NCI-H748 treated with DMSO at 0.1 percent for 48 hours (cell line): Measurements from ENCODE around the gene NUP50.
A peak's percentile ranks its signal among the peaks of the same experiment; 100 is the strongest.

ENCODE experiments used
- DNase-seq: peaks from one replicate; lab custom pipeline; 2025; lab: John Stamatoyannopoulos, UW

The NUP50 gene, protein sequence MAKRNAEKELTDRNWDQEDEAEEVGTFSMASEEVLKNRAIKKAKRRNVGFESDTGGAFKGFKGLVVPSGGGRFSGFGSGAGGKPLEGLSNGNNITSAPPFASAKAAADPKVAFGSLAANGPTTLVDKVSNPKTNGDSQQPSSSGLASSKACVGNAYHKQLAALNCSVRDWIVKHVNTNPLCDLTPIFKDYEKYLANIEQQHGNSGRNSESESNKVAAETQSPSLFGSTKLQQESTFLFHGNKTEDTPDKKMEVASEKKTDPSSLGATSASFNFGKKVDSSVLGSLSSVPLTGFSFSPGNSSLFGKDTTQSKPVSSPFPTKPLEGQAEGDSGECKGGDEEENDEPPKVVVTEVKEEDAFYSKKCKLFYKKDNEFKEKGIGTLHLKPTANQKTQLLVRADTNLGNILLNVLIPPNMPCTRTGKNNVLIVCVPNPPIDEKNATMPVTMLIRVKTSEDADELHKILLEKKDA

DNA sequence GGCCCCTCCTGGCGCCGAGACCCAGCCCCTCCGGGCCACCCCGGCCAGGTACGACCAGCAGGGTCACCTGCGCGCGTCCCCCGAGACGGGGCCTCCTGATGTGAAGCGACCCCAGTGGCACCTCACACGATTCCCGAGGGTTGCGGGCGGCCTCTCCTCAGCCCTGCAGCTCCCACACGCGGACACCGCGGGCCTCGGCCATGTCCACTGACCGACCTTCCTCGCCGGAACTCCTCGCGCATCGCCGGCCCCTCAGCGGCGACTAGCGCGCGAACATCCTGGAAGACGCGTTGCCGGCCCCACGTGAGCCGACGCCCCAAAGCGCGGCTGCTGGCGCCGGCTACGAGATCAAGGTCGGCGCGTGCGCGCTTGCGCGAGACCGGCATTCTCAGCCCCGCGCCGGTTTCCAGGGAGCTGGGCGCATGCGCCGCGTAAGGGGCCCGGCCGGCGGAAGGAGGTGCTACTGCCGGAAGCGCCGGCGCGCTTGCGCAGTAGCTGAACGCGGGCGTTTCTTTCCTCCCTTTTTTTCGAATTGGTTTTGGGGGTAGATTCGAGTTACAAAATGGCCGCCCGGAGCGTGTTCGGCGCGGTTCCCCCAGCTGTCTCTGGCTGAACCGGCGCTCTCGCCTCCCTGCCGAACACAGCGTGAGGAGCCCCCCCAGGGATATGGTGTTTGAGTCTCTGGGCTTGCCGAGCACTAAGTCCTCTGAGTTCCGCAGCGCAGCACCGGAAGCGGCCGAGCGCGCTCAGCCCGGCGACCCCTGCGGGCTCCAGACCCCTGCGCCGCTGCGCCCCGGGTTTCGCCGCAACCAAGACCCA, at the start of gene NUP50:
Gene NUP50 (plus strand): TSS at position 475 of the 819 bp plus-strand sequence. CDS start 4,253 bp downstream, outside the sequence.
- DNase-seq, result peak; percentile 91

DNA sequence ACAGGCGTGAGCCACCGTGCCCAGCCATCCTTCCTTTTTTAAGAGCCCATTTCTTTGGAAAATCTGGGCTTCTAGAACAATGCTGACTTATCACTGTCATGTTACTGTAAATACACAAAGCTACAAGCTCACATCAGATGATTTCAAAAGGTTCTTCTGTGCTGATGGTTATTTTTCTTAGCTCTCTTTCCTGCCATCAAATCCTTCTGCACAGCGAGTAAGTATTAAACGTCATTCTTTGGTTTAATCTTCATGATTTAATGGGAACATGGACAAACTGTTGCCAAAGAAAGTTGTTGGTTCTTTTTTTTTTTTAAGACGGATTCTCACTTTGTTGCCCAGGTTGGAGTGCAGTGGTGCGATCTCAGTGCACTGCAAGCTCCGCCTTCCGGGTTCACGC, 43.3 kb upstream of the NUP50 start:
- DNase-seq, result no peak

DNA sequence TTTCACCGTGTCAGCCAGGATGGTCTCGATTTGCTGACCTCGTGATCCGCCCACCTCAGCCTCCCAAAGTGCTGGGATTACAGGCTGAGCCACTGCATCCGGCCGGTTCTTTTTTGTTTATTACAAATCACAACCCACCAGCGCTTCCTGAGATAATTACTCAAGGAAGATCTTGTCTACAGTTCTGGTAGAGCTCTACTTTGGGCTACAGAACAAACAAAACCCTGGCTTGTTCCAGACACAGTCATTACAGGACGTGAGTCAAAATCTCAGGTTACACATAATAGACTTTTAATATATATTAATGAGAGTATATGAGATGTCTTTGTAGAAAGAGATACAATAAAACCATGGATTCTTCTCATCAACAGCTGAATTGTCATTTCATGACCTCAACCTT, 42.8 kb upstream of the NUP50 start:
- DNase-seq, result peak; percentile 69

DNA sequence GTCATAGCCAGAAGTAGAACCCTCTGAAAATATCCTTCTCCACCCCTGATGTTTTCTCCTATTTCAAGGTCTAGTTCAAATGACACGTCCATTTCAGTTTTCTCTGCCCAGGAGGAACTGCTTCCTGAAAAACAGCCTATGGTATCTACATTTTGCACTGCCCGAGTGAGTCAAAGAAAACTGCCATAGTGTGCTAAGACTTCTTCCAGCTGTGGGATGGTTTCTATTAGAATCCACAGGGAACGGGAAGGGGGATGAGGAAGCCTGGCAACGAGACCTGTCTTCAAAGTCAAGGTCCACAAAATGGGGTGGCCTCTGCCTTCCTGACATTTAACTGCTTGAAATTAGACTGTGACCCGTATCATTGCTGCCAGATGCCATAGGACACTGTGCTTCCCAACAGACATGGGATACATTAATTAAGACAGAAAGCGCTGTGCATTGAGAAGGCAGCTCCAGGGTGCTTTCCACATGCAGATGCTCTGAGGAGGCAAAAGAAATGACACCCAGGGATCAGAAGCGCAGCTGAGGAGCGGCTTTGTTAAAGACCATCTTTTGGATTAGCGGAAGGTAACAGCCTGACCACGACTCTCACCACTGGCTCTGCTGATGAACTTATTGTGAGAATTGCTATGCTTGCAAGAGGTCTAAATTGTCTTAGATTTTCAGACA, 39.4 kb upstream of the NUP50 start:
- DNase-seq, result no peak

DNA sequence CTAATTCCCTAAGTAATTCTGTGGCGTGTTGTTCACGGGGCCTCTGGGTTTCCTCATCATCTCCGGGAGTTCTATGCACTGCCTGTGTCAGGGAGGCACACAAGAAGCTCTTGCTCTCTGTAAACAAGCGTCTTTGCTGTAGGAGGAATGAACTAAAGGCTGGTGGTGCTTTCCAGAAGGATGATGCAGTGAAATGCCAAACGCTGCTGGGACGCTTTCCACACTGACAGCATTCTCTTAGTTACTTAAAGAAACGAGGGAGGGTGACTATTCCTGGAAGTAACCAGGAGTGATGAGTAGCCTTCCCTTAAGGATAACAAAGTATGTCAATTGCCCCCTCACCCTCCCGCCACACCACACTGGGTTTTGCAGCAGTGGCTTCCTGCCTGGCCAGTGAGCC, 38.5 kb upstream of the NUP50 start:
- no peak for DNase-seq

DNA sequence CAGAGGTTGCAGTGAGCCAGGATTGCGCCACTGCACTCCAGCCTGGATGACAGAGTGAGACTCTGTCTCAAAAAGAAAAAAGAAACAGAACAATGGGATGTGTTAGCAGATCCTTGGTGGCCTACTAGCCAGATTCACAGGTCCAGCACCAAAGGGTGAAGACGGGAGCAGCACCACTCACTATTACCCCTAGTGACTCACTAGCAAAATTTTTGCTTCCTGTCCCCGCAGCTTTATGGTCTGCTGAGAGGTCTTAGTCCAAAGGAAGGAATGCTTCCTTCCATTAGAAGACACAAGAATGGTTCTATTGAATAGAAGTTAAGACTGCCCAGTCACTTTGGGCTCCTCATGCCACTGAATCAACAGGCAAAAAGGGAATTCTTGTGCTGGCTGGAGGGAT, 35.9 kb upstream of the NUP50 start:
- no peak for DNase-seq

DNA sequence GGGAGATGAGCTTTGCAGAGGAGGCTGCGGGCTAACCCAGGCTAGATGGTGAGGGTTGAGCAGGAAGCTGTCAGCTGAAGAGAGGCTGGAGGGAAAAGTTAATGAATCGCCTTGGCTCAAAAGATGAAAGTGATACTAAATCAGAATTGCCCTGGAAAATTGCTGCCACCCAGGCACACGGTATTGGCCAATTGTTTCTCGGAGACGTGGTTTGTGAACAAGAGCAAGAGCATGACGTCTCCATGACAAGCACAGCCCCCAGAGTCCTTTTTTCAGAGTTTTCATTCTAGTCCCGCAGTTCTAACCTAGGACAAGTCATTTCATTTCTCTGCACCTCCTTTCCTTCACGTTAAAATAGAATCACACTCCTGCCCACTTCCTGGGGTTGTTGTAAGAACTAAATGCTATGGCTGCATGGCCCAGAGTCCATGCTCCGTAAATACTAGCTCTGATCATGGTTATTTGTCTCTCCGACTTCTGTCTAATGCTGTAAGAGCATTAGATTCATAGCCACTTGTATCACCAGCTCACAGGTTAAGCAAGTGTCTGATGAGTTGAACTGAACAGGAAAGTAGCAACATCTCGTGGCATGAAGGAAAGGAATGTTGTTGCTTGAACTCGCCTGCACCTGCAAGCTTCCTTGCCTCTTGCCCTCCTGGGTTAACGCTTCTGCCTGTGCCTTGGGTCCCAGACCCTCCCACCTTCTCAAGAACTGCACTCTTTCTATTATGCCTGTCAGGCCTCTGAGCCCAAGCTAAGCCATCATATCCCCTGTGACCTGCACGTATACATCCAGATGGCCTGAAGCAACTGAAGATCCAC, 33.8 kb upstream of the NUP50 start:
- DNase-seq, result no peak

- no peak for DNase-seq
Measured at GRCh38 chr22:45130891-45131290, 32.8 kb upstream of the NUP50 start.

GRCh38 chr22:45131749-45132148, 32.0 kb upstream of the NUP50 start:
- DNase-seq, result no peak

GRCh38 chr22:45134313-45134712, 29.4 kb upstream of the NUP50 start:
- DNase-seq, result no peak

DNA sequence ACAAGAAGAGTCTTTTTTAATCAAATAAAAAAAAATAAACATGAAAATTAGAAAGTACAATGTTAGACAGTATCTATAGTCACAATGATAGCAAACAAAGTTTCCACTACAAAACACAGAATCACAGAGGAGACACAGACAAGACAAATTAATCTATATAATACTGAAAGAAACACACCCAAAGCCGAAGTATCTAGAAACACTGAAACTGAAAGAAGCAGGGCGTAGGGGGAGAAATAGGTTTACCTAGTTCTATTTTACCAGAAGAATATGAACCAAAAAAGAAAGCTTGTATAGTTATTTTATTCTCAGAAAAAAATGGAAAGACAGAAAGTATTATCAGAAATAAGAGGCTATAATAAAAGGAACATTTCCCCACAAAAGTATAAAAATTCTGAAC, 27.1 kb upstream of the NUP50 start:
- no peak for DNase-seq

DNA sequence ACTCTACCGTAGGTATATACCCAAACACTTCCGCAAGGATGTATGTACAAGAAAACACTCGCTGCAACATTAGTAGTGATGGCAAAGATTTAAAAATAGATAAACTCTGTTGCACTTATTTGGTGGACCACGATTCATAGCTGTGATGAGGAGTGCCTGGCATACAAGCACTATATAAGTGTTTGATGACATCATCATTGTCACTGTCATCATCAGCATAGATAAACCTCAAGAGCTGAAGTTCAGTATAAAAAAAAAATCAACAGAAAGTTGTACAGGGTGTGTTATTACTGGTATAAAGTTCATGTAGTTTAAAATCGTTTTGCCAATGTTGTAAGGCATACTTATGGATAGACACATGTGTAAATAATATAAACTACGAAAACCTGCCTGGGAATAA, 24.0 kb upstream of the NUP50 start:
- DNase-seq, result no peak

DNA sequence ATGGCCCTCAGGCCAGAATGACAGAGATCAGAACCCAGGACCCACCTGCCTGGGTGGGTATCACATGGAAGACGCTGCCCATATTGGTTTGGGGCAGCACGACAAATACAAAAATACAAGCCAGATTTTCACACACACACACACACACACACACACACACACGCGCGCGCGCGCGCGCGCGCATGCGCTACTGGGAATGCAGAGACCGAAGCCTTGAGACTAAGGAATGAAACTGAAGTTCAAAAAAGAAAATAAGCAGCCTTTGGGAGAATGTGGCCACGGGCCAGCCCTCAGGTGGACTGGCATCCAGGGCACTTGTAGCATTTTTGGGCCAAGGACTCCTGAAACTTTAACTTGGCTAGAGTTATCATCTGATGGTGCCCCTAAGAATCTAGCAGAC, 21.3 kb upstream of the NUP50 start:
- no peak for DNase-seq

- no peak for DNase-seq
Measured at GRCh38 chr22:45144916-45145315, 18.8 kb upstream of the NUP50 start.

DNA sequence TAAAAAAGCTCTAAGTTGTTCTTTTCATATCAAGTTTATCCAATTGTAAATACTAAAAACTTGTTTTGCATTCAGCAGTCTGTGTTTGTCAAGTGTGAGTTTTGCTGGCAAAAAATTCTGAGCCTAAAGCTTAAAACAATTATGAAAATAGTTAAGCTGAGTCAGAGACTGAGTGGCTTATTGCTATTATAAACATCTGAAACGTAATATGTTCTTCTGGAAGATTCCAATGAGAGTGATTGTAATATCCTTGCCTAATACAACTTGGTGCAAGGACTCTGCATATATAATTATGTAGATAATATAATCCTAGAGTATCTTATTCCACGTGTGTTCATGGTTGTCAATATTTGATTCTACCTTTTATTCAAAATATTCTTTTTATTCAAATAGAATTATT, 14.1 kb upstream of the NUP50 start:
- DNase-seq, result no peak

DNA sequence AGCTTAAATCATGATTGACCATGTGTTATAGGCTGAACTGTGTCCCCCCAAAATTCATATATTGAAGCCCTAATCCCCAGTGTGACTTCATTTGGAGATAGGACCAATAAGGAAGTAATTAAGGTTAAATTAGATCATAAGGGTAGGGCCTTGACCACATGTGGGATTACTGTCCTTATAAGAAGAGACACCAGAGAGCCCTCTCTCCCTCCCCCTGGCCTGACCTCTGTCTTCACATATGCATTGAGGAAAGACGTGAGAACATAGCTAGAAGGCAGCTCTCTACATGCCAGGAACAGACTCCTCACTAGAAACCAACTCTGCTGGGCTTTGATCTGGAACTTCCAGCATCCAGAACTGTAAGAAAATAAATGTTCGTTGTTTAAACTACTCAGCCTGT, 13.6 kb upstream of the NUP50 start:
- no peak for DNase-seq

DNA sequence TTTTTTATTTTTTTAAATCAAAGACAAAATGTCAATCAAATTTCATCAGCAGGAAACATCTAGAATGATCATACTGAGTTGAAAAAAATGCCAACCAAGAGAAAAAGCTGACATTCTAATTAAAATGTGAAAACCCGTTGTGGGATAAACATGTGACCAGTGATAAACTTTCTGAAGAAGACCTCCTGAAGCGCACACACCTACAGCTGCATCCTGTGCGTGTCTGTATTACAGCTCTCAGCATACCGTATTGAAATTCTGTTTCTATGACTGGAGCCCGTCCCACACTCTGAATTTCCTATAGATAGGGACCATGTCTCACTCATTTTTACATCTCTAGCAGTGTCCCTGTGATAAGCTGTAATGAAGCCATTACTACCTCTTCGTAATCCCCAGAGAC, 12.2 kb upstream of the NUP50 start:
- DNase-seq, result no peak

DNA sequence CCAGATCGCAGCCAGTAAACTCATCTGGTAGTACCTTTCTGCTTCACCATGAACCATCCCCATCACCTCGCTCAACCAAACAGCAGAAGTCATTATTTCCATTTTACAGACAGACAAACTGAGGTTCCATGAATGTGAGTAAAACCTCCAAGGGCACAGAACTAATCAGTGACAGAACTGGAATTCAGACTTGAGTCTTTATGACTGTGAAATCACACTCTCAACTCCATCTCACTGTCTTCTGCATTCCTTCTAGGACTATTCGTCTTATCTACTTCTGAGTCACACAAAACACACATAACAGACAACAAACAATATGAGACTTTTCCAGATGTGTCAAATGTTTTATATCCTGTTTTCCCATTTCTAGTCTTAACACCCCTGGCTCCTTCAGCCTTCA, 9.3 kb upstream of the NUP50 start:
- DNase-seq, result no peak

GRCh38 chr22:45155050-45155840, 8.5 kb upstream of the NUP50 start:
- DNase-seq, result no peak

GRCh38 chr22:45157907-45158306, 5.8 kb upstream of the NUP50 start:
- no peak for DNase-seq
